K562 (cell line): Measurements from ENCODE around the gene HOXB13. TPM values are rescaled to one million over a fixed set of nuclear protein-coding genes. Genes with fewer than 3 reads are reported as not detected.

ENCODE experiments used
- AFF1 ChIP-seq, 2 experiments: fragments of 450-650 bp; IDR thresholded peaks; 2 replicates each; pipeline ENCODE4 v1.6.1; 2018; ENCODE audit warnings: mild to moderate bottlenecking in 2 of 2, low read depth in 1 of 2; ENCODE audit not compliant: partially characterized antibody in 2 of 2
- CREM ChIP-seq: IDR thresholded peaks from 2 replicates; pipeline ENCODE4 v1.6.1; 2014; ENCODE audit warnings: antibody characterized with exemption, low read depth
- MTA2 ChIP-seq: fragments of 450-650 bp; IDR thresholded peaks from 2 replicates; pipeline ENCODE4 v1.6.1; 2016; ENCODE audit warnings: low read depth
- REST ChIP-seq, 2 experiments: fragments of 450-650 bp; formaldehyde crosslinking in 1 of 2; IDR thresholded peaks; 2 replicates each; pipeline versions ENCODE4 v1.4.0 to v1.6.1; 2014 to 2020; ENCODE audit warnings: mild to moderate bottlenecking in 2 of 2, borderline replicate concordance in 1 of 2, low read depth in 1 of 2
- RREB1 ChIP-seq: fragments of 250-450 bp; sonication (Bioruptor Pico); IDR thresholded peaks from 2 replicates; pipeline ENCODE4 v1.4.0; 2020
- SMAD3 ChIP-seq: fragments of 450-650 bp; formaldehyde crosslinking; conservative IDR thresholded peaks from 2 replicates; pipeline ENCODE4 v1.4.0; 2020; ENCODE audit warnings: mild to moderate bottlenecking
- STAT5B ChIP-seq: fragments of 250-450 bp; sonication (Bioruptor Pico); IDR thresholded peaks from 2 replicates; pipeline ENCODE4 v1.8.0; 2021; ENCODE audit warnings: mild to moderate bottlenecking, inconsistent platforms
- TARDBP ChIP-seq: fragments of 450-650 bp; IDR thresholded peaks from 2 replicates; pipeline ENCODE4 v1.6.1; 2016
- U2AF2 ChIP-seq: fragments of 200-400 bp; formaldehyde crosslinking; optimal IDR thresholded peaks from 2 replicates; pipeline ENCODE3; 2017; ENCODE audit warnings: low read depth, mild to moderate bottlenecking, low read length
- ZNF174 ChIP-seq: fragments of 250-450 bp; sonication (Bioruptor Pico); IDR thresholded peaks from 2 replicates; pipeline ENCODE4 v1.4.0; 2020; ENCODE audit warnings: mild to moderate bottlenecking
- ZNF24 ChIP-seq: fragments of 450-650 bp; IDR thresholded peaks from 2 replicates; pipeline ENCODE4 v1.6.1; 2016
- polyA plus RNA-seq, 8 experiments: library from polyadenylated mRNA; depleted of rRNA in 4 of 8; stranded (reverse) in 5 of 8; unstranded in 3 of 8; fragments of >200 nt; fragmentation: Nextera tagmentation in 2 of 8; fragmentation: Illumina TruSeq in 1 of 8; extraction: Ambion mirVana in 2 of 8; extraction: Trizol in 1 of 8; gene quantifications; 2 replicates each; pipeline versions ENCODE4 v1.2.1 to v1.2.3, GENCODE V29; 2011 to 2014; ENCODE audit warnings: inconsistent platforms in 1 of 8, missing spikeins in 1 of 8
- total RNA-seq, 7 experiments: library from RNA; depleted of rRNA in 6 of 7; stranded (reverse); fragments of >200 nt in 6 of 7; fragmentation: Illumina TruSeq in 2 of 7; extraction: Trizol in 2 of 7; gene quantifications; 2 replicates each; pipeline versions ENCODE4 v1.2.1 to v1.2.3, GENCODE V29; 2011 to 2021; ENCODE audit warnings: low replicate concordance in 1 of 7

The HOXB13 gene
- total and polyA plus RNA-seq, 9 of the 15 experiments (the other 6 are each of a cell fraction or from before 2014, with no cell fraction given) = not detected

GRCh38 chr17:48738424-48738802, 9.9 kb upstream of the HOXB13 start (continued):
- TF ChIP-seq REST (IDR thresholded peaks at IDR 0.05; ENCODE audit: borderline replicate concordance) (no peak), REST (CRISPR knock-in tag; IDR thresholded peaks at IDR 0.05; ENCODE audit: low read depth) (no peak), ZNF24 (no peak), U2AF2 (no peak), STAT5B (CRISPR knock-in tag) (no peak), SMAD3 (no peak), RREB1 (CRISPR knock-in tag) (no peak), AFF1 (IDR thresholded peaks at IDR 0.05; ENCODE audit: low read depth in 1 of 2, partially characterized antibody in 2 of 2) (no peak), MTA2 (no peak), CREM (no peak), TARDBP (no peak), ZNF174 (CRISPR knock-in tag) (no peak)
